Measurements from ENCODE around the gene PPFIA3.

GRCh38 chr19:49132974-49133609 lies 13.7 kb downstream of the PPFIA3 start:
- no peak for TF ChIP-seq CTCF (IDR thresholded peaks at IDR 0.05; ENCODE audit: low read depth, low read length, missing input control)
- no peak for TF ChIP-seq REST (IDR thresholded peaks at IDR 0.05)
- TF ChIP-seq NR2F2 (IDR thresholded peaks at IDR 0.05): no peak
- TF ChIP-seq RXRA (IDR thresholded peaks at IDR 0.05): no peak

Measured in liver (tissue), 3 donors.